HG03460 (cell line): Measurements from ENCODE around the gene MRPL12.
"Not testable (repeated sequence)": the region's sequence is repeated elsewhere in the genome, so short reads cannot be mapped to it uniquely, and the experiment has no call there.

Source experiments
- ATAC-seq: cut with Tn5 transposase; IDR thresholded peaks from one replicate; pipeline ENCODE4 v1.9.1; 2021; ENCODE audit not compliant: unreplicated experiment

MRPL12 gene

GRCh38 chr17:81702934-81703746 is at the start of gene MRPL12:
Gene MRPL12, plus strand, starts transcription at chr17:81703367. Its CDS starts 135 bp downstream, at chr17:81703502.
- ATAC-seq: peak; percentile 71

GRCh38 chr17:81655378-81656117 is 47.6 kb upstream of the MRPL12 start:
- ATAC-seq: no peak

- ATAC-seq: no peak
These were observed 46.9 kb upstream of the MRPL12 start, which contains the start of gene PDE6G for GRCh38 chr17:81656118-81656743. Gene PDE6G, minus strand, starts transcription at chr17:81656542. Its CDS starts 3,237 bp downstream, at chr17:81653305.

GRCh38 chr17:81656835-81657234 is 46.3 kb upstream of the MRPL12 start:
- no peak for ATAC-seq

- no peak for ATAC-seq
These were observed 44.1 kb upstream of the MRPL12 start for GRCh38 chr17:81659038-81659437.

- no peak for ATAC-seq
These were observed 42.7 kb upstream of the MRPL12 start for GRCh38 chr17:81660441-81660840.

- ATAC-seq: no peak
These were observed 41.2 kb upstream of the MRPL12 start for GRCh38 chr17:81662002-81662401.

GRCh38 chr17:81664051-81664470 is 39.1 kb upstream of the MRPL12 start:
- ATAC-seq: no peak

GRCh38 chr17:81665205-81666091 is 37.7 kb upstream of the MRPL12 start:
- ATAC-seq: peak; percentile 11

GRCh38 chr17:81666092-81666341 is 37.1 kb upstream of the MRPL12 start:
- ATAC-seq: peak; percentile 3

- peak; percentile 86 for ATAC-seq
These were observed 36.6 kb upstream of the MRPL12 start, which contains the start of the genes CCDC137 and OXLD1 for GRCh38 chr17:81666342-81667191. Gene CCDC137, plus strand, starts transcription at chr17:81666737. Its CDS starts 30 bp downstream, at chr17:81666767. Gene OXLD1, minus strand, starts transcription at chr17:81666605. Its CDS starts 28 bp downstream, at chr17:81666577.

- ATAC-seq: no peak
These were observed 35.4 kb upstream of the MRPL12 start for GRCh38 chr17:81667754-81668153.

GRCh38 chr17:81672504-81672903 is 30.7 kb upstream of the MRPL12 start:
- ATAC-seq: no peak

GRCh38 chr17:81672954-81673353 is 30.2 kb upstream of the MRPL12 start:
- ATAC-seq: no peak

GRCh38 chr17:81673561-81674258 is 29.5 kb upstream of the MRPL12 start:
- no peak for ATAC-seq

- not testable (repeated sequence) for ATAC-seq
These were observed 27.5 kb upstream of the MRPL12 start for GRCh38 chr17:81675515-81676221.

- ATAC-seq: no peak
These were observed 26.3 kb upstream of the MRPL12 start for GRCh38 chr17:81676906-81677305.

GRCh38 chr17:81680150-81680549 is 23.0 kb upstream of the MRPL12 start:
- ATAC-seq: no peak
